Measurements from ENCODE around the gene CDH13.

The CDH13 gene

GRCh38 chr16:82699711-82700495 is 73.1 kb downstream of the CDH13 start:
- no peak for ATAC-seq

GRCh38 chr16:82700541-82701235 is 73.9 kb downstream of the CDH13 start:
- ATAC-seq: peak; percentile 60 to 72

GRCh38 chr16:82701442-82701955 is 74.7 kb downstream of the CDH13 start:
- ATAC-seq: no peak

- no peak for ATAC-seq
These were observed 76.4 kb downstream of the CDH13 start for GRCh38 chr16:82703161-82703560.

GRCh38 chr16:82703871-82704768 is 77.4 kb downstream of the CDH13 start:
- no peak for ATAC-seq

GRCh38 chr16:82709987-82710386 is 83.2 kb downstream of the CDH13 start:
- no peak for ATAC-seq

GRCh38 chr16:82713778-82714177 is 87.0 kb downstream of the CDH13 start:
- no peak for ATAC-seq

GRCh38 chr16:82715160-82715559 is 88.4 kb downstream of the CDH13 start:
- no peak for ATAC-seq

- no peak for ATAC-seq
These were observed 89.1 kb downstream of the CDH13 start for GRCh38 chr16:82715833-82716232.

- no peak for ATAC-seq
These were observed 89.6 kb downstream of the CDH13 start for GRCh38 chr16:82716361-82716855.

GRCh38 chr16:82720414-82720813 is 93.6 kb downstream of the CDH13 start:
- no peak for ATAC-seq

GRCh38 chr16:82726306-82726705 is 99.5 kb downstream of the CDH13 start:
- no peak for ATAC-seq

- ATAC-seq: peak; percentile 25 to 59
These were observed 102.1 kb downstream of the CDH13 start for GRCh38 chr16:82728901-82729300.

GRCh38 chr16:82730901-82731300 is 104.1 kb downstream of the CDH13 start:
- ATAC-seq: no peak

- no peak for ATAC-seq
These were observed 105.7 kb downstream of the CDH13 start for GRCh38 chr16:82732461-82732860.

GRCh38 chr16:82735186-82735585 is 108.4 kb downstream of the CDH13 start:
- no peak for ATAC-seq

GRCh38 chr16:82735673-82736091 is 108.9 kb downstream of the CDH13 start:
- no peak for ATAC-seq

GRCh38 chr16:82736224-82736623 is 109.5 kb downstream of the CDH13 start:
- no peak for ATAC-seq

GRCh38 chr16:82738699-82739098 is 111.9 kb downstream of the CDH13 start:
- no peak for ATAC-seq

GRCh38 chr16:82741073-82741615 is 114.4 kb downstream of the CDH13 start:
- ATAC-seq: no peak

GRCh38 chr16:82744958-82745357 is 118.2 kb downstream of the CDH13 start:
- no peak for ATAC-seq

- no peak for ATAC-seq
These were observed 121.3 kb downstream of the CDH13 start for GRCh38 chr16:82748026-82748425.

Data from activated CD4-positive, CD25-positive, alpha-beta regulatory T cell treated with anti-CD3 and anti-CD28 coated beads, Interleukin-2, amount 50 U/mL, for 24 hours (primary cell).